Measurements from ENCODE around the gene BACE1.

DNA sequence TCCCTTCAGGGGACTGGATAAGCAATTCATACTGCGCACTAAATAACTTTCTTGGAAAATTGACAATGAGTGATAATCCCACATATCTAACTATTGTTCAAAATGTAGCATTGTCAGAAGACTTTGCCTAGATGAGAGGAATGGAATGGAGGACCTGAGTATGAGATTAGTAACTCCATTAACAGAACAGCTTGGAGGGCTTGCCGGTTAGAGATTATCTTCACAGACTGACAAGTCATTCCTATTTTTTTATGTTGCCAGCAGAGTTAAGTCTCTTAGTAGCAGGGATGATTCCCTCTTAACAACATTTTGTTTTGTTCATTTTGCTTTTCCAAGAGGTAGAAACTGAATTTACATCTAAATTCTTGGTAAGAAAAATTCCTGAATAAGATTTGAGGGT, 32.0 kb downstream of the BACE1 start:
- TF ChIP-seq POLR2A (IDR thresholded peaks at IDR 0.05; ENCODE audit: low read depth, low read length) (no peak), TAF1 (IDR thresholded peaks at IDR 0.05; ENCODE audit: borderline replicate concordance, low read depth, low read length) (no peak), POLR2AphosphoS5 (IDR thresholded peaks at IDR 0.05; ENCODE audit: low read depth, low read length) (no peak)

All from GM12892 (cell line).